GM23338 (cell line): ENCODE results near the gene DNMT1. TPM values are rescaled to one million over a fixed set of nuclear protein-coding genes. Genes with fewer than 3 reads are reported as not detected.

Experiments
- ATAC-seq: fragments of 200-7000 bp; cut with Tn5 transposase; 3 replicates; pipeline ENCODE4 v1.9.1; 2020
- DNase-seq: peaks from one replicate; pipeline ENCODE4 v3.0.0-alpha.2; 2015; ENCODE audit warnings: low spot score
- H2AFZ ChIP-seq: fragments of 200-600 bp; sonication (generic); 2 replicates; pipeline ENCODE4 v1.8.0; 2016; ENCODE audit warnings: antibody characterized with exemption, mild to moderate bottlenecking, moderate library complexity
- H3F3A ChIP-seq: fragments of 200-600 bp; sonication (generic); replicated peaks from 2 replicates; pipeline ENCODE4 v1.8.0; 2017; ENCODE audit warnings: antibody characterized with exemption, mixed run types, low read depth
- H3K27ac ChIP-seq: fragments of 200-600 bp; sonication (generic); 2 replicates; pipeline ENCODE4 v1.6.1; 2016; ENCODE audit warnings: low read depth
- H3K27me3 ChIP-seq: fragments of 200-600 bp; sonication (generic); 2 replicates; pipeline ENCODE4 v1.8.0; 2016; ENCODE audit warnings: mild to moderate bottlenecking, mixed run types, moderate library complexity; ENCODE audit not compliant: insufficient read depth
- H3K36me3 ChIP-seq: fragments of 200-600 bp; sonication (generic); 2 replicates; pipeline ENCODE4 v1.8.0; 2016; ENCODE audit warnings: mild to moderate bottlenecking; ENCODE audit not compliant: insufficient read depth
- H3K4me1 ChIP-seq: fragments of 200-600 bp; sonication (generic); 2 replicates; pipeline ENCODE4 v1.8.0; 2016; ENCODE audit warnings: mild to moderate bottlenecking, moderate library complexity; ENCODE audit not compliant: insufficient read depth
- H3K4me2 ChIP-seq: fragments of 200-600 bp; sonication (generic); 2 replicates; pipeline ENCODE4 v1.7.1; 2017; ENCODE audit warnings: mixed run types
- H3K4me3 ChIP-seq: fragments of 200-600 bp; sonication (generic); 2 replicates; pipeline ENCODE4 v1.6.1; 2016; ENCODE audit warnings: mixed run types
- H3K79me2 ChIP-seq: fragments of 200-600 bp; sonication (generic); replicated peaks from 2 replicates; pipeline ENCODE4 v1.8.0; 2017; ENCODE audit warnings: mild to moderate bottlenecking; ENCODE audit not compliant: insufficient read depth
- H3K9me2 ChIP-seq: fragments of 200-600 bp; sonication (generic); 2 replicates; pipeline ENCODE4 v1.8.0; 2017; ENCODE audit not compliant: insufficient read depth
- H4K20me1 ChIP-seq: fragments of 200-600 bp; sonication (generic); replicated peaks from 2 replicates; pipeline ENCODE4 v1.8.0; 2017; ENCODE audit warnings: mild to moderate bottlenecking; ENCODE audit not compliant: insufficient read depth
- H3K27ac Mint-ChIP-seq: 2 replicates; pipeline ENCODE4 v1.8.0; 2020; ENCODE audit warnings: inconsistent platforms, mild to moderate bottlenecking, moderate library complexity, mixed read lengths
- H3K27me3 Mint-ChIP-seq: 3 replicates; pipeline ENCODE4 v1.8.0; 2022; ENCODE audit warnings: low read depth, mild to moderate bottlenecking, moderate library complexity, mixed read lengths, inconsistent platforms; ENCODE audit not compliant: insufficient read depth, poor library complexity
- H3K36me3 Mint-ChIP-seq: 3 replicates; pipeline ENCODE4 v1.8.0; 2021; ENCODE audit warnings: low read depth, mild to moderate bottlenecking, inconsistent platforms, moderate library complexity, mixed read lengths
- H3K4me1 Mint-ChIP-seq: 3 replicates; pipeline ENCODE4 v1.8.0; 2020; ENCODE audit warnings: mild to moderate bottlenecking, inconsistent platforms, mixed read lengths
- H3K4me3 Mint-ChIP-seq: 3 replicates; pipeline ENCODE4 v1.8.0; 2021; ENCODE audit warnings: moderate library complexity, mild to moderate bottlenecking, inconsistent platforms, mixed read lengths
- H3K9me3 Mint-ChIP-seq: 3 replicates; pipeline ENCODE4 v1.8.0; 2020; ENCODE audit warnings: moderate library complexity, mild to moderate bottlenecking, inconsistent platforms, mixed read lengths
- EZH2phosphoT487 ChIP-seq: fragments of 200-600 bp; sonication (generic); IDR thresholded peaks from one replicate; pipeline ENCODE4 v1.8.1; 2018; ENCODE audit warnings: antibody characterized with exemption; ENCODE audit not compliant: unreplicated experiment
- STAT1 ChIP-seq: IDR thresholded peaks from one replicate; pipeline ENCODE4 v1.6.1; 2016; ENCODE audit warnings: antibody characterized with exemption; ENCODE audit not compliant: unreplicated experiment
- polyA plus RNA-seq: library from polyadenylated mRNA; unstranded; fragments of >200 nt; fragmentation: Nextera tagmentation; extraction: Ambion mirVana; gene quantifications from 2 replicates; pipeline ENCODE4 v1.2.1, GENCODE V29; 2016
- total RNA-seq: library from RNA; depleted of rRNA; stranded (reverse); fragments of >200 nt; shearing (Covaris generic); gene quantifications from 2 replicates; pipeline ENCODE4 v1.2.3, GENCODE V29; 2014
- TF ChIP-seq, protein P1 (sequence below), 2 experiments: fragments of 200-600 bp in 1 of 2; sonication (generic) in 1 of 2; conservative IDR thresholded peaks; 2 replicates each; pipeline versions ENCODE4 v1.5.1 to v1.6.1; 2016 to 2017; ENCODE audit warnings: antibody characterized with exemption in 2 of 2, low read depth in 2 of 2, mild to moderate bottlenecking in 2 of 2, moderate library complexity in 1 of 2
- TF ChIP-seq, protein P2 (sequence below): fragments of 250-450 bp; sonication (Bioruptor Pico); IDR thresholded peaks from 2 replicates; pipeline ENCODE4 v1.5.0; 2020; ENCODE audit warnings: mild to moderate bottlenecking, moderate library complexity

Gene DNMT1
- total and polyA plus RNA-seq, 2 experiments from 2014 or later, result 238 to 589 TPM

DNA sequence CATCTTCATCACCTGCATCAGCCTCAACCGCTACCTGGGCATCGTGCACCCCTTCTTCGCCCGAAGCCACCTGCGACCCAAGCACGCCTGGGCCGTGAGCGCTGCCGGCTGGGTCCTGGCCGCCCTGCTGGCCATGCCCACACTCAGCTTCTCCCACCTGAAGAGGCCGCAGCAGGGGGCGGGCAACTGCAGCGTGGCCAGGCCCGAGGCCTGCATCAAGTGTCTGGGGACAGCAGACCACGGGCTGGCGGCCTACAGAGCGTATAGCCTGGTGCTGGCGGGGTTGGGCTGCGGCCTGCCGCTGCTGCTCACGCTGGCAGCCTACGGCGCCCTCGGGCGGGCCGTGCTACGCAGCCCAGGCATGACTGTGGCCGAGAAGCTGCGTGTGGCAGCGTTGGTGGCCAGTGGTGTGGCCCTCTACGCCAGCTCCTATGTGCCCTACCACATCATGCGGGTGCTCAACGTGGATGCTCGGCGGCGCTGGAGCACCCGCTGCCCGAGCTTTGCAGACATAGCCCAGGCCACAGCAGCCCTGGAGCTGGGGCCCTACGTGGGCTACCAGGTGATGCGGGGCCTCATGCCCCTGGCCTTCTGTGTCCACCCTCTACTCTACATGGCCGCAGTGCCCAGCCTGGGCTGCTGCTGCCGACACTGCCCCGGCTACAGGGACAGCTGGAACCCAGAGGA is 80.6 kb downstream of the DNMT1 start:
- Histone ChIP-seq H3K27me3 (no peaks in the 10 kb centered on the region), H3K9me2 (no peaks in the 10 kb centered on the region), H3K4me3 (no peak overlapping the region), H3K27ac (peak overlapping the region; percentile 59; the same call in 1 of the 2 replicates), H3K36me3 (peaks cover 20% of the 10 kb centered on the region; the same call in 1 of the 2 replicates), H3K79me2 (peaks cover 17% of the 10 kb centered on the region), H3K4me2 (no peak overlapping the region), H2AFZ (no peak overlapping the region), H4K20me1 (peaks cover 16% of the 10 kb centered on the region; the same call in 1 of the 2 replicates), H3F3A (peaks cover 50% of the 10 kb centered on the region), H3K4me1 (no peaks in the 10 kb centered on the region; the same call in 1 of the 2 replicates)
- H3K27me3 Mint-ChIP-seq, result peaks cover 47% of the 10 kb centered on the region
- ATAC-seq (peak; percentile 32), DNase-seq (peak; percentile 46)
- TF ChIP-seq, protein P1, sequence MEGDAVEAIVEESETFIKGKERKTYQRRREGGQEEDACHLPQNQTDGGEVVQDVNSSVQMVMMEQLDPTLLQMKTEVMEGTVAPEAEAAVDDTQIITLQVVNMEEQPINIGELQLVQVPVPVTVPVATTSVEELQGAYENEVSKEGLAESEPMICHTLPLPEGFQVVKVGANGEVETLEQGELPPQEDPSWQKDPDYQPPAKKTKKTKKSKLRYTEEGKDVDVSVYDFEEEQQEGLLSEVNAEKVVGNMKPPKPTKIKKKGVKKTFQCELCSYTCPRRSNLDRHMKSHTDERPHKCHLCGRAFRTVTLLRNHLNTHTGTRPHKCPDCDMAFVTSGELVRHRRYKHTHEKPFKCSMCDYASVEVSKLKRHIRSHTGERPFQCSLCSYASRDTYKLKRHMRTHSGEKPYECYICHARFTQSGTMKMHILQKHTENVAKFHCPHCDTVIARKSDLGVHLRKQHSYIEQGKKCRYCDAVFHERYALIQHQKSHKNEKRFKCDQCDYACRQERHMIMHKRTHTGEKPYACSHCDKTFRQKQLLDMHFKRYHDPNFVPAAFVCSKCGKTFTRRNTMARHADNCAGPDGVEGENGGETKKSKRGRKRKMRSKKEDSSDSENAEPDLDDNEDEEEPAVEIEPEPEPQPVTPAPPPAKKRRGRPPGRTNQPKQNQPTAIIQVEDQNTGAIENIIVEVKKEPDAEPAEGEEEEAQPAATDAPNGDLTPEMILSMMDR (conservative IDR thresholded peaks at IDR 0.05; ENCODE audit: low read depth in 2 of 2), result peak in 1 of 2 experiments; percentile 28; a peak in 1 of 4 replicates
- TF ChIP-seq EZH2phosphoT487 (no peak), STAT1 (no peak)
- no peaks in the 10 kb centered on the region for H3K9me3 Mint-ChIP-seq
- H3K4me1 Mint-ChIP-seq, result peaks cover 12% of the 10 kb centered on the region
- no peak overlapping the region for H3K27ac Mint-ChIP-seq
- peaks cover 80% of the 10 kb centered on the region for H3K36me3 Mint-ChIP-seq
- no peak overlapping the region for H3K4me3 Mint-ChIP-seq

DNA sequence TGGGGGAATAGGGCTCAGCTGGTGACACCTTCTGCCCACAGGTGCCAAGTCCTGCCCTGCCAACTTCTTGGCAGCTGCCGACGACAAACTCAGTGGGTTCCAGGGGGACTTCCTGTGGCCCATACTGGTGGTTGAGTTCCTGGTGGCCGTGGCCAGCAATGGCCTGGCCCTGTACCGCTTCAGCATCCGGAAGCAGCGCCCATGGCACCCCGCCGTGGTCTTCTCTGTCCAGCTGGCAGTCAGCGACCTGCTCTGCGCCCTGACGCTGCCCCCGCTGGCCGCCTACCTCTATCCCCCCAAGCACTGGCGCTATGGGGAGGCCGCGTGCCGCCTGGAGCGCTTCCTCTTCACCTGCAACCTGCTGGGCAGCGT is 81.2 kb downstream of the DNMT1 start:
- Histone ChIP-seq H3K27me3 (no peaks in the 10 kb centered on the region), H3K4me2 (no peak overlapping the region), H3F3A (peaks cover 50% of the 10 kb centered on the region), H3K4me3 (no peak overlapping the region), H3K79me2 (peaks cover 13% of the 10 kb centered on the region; the same call in 1 of the 2 replicates), H3K36me3 (peaks cover 25% of the 10 kb centered on the region), H3K9me2 (no peaks in the 10 kb centered on the region), H4K20me1 (peaks cover 18% of the 10 kb centered on the region; the same call in 1 of the 2 replicates), H3K4me1 (no peaks in the 10 kb centered on the region; the same call in 1 of the 2 replicates), H2AFZ (no peak overlapping the region), H3K27ac (peak overlapping the region; percentile 83; the same call in 1 of the 2 replicates)
- Mint-ChIP-seq H3K36me3 (peaks cover 80% of the 10 kb centered on the region), H3K27ac (no peak overlapping the region), H3K4me3 (no peak overlapping the region), H3K9me3 (no peaks in the 10 kb centered on the region), H3K4me1 (peaks cover 12% of the 10 kb centered on the region), H3K27me3 (peaks cover 42% of the 10 kb centered on the region)
- peak; percentile 62 for DNase-seq
- peak; percentile 16 for ATAC-seq
- TF ChIP-seq, protein P1 (conservative IDR thresholded peaks at IDR 0.05; ENCODE audit: low read depth in 2 of 2), result peak in 1 of 2 experiments; percentile 28; a peak in 2 of 4 replicates
- TF ChIP-seq, protein P2, sequence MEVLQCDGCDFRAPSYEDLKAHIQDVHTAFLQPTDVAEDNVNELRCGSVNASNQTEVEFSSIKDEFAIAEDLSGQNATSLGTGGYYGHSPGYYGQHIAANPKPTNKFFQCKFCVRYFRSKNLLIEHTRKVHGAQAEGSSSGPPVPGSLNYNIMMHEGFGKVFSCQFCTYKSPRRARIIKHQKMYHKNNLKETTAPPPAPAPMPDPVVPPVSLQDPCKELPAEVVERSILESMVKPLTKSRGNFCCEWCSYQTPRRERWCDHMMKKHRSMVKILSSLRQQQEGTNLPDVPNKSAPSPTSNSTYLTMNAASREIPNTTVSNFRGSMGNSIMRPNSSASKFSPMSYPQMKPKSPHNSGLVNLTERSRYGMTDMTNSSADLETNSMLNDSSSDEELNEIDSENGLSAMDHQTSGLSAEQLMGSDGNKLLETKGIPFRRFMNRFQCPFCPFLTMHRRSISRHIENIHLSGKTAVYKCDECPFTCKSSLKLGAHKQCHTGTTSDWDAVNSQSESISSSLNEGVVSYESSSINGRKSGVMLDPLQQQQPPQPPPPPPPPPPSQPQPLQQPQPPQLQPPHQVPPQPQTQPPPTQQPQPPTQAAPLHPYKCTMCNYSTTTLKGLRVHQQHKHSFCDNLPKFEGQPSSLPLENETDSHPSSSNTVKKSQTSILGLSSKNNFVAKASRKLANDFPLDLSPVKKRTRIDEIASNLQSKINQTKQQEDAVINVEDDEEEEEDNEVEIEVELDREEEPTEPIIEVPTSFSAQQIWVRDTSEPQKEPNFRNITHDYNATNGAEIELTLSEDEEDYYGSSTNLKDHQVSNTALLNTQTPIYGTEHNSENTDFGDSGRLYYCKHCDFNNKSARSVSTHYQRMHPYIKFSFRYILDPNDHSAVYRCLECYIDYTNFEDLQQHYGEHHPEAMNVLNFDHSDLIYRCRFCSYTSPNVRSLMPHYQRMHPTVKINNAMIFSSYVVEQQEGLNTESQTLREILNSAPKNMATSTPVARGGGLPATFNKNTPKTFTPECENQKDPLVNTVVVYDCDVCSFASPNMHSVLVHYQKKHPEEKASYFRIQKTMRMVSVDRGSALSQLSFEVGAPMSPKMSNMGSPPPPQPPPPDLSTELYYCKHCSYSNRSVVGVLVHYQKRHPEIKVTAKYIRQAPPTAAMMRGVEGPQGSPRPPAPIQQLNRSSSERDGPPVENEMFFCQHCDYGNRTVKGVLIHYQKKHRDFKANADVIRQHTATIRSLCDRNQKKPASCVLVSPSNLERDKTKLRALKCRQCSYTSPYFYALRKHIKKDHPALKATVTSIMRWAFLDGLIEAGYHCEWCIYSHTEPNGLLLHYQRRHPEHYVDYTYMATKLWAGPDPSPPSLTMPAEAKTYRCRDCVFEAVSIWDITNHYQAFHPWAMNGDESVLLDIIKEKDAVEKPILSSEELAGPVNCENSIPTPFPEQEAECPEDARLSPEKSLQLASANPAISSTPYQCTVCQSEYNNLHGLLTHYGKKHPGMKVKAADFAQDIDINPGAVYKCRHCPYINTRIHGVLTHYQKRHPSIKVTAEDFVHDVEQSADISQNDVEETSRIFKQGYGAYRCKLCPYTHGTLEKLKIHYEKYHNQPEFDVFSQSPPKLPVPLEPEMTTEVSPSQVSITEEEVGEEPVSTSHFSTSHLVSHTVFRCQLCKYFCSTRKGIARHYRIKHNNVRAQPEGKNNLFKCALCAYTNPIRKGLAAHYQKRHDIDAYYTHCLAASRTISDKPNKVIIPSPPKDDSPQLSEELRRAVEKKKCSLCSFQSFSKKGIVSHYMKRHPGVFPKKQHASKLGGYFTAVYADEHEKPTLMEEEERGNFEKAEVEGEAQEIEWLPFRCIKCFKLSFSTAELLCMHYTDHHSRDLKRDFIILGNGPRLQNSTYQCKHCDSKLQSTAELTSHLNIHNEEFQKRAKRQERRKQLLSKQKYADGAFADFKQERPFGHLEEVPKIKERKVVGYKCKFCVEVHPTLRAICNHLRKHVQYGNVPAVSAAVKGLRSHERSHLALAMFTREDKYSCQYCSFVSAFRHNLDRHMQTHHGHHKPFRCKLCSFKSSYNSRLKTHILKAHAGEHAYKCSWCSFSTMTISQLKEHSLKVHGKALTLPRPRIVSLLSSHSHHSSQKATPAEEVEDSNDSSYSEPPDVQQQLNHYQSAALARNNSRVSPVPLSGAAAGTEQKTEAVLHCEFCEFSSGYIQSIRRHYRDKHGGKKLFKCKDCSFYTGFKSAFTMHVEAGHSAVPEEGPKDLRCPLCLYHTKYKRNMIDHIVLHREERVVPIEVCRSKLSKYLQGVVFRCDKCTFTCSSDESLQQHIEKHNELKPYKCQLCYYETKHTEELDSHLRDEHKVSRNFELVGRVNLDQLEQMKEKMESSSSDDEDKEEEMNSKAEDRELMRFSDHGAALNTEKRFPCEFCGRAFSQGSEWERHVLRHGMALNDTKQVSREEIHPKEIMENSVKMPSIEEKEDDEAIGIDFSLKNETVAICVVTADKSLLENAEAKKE (CRISPR knock-in tag), result no peak
